GM12864 (cell line): ENCODE data around the gene CCDC92.

ENCODE experiments used
- DNase-seq: peaks from one replicate; pipeline ENCODE4 v3.0.0-alpha.2; 2011; ENCODE audit warnings: low read depth
- H3K4me3 ChIP-seq: 2 replicates; pipeline ENCODE4 v1.5.1; 2011; ENCODE audit warnings: mild to moderate bottlenecking, low read depth, low read length, control low read depth
- TF ChIP-seq, protein P1 (sequence below): IDR thresholded peaks from 2 replicates; pipeline ENCODE4 v1.5.1; 2011; ENCODE audit warnings: low read depth, mild to moderate bottlenecking, moderate library complexity, low read length, control low read depth, inconsistent platforms; ENCODE audit errors: missing control alignments

CCDC92 gene

DNA sequence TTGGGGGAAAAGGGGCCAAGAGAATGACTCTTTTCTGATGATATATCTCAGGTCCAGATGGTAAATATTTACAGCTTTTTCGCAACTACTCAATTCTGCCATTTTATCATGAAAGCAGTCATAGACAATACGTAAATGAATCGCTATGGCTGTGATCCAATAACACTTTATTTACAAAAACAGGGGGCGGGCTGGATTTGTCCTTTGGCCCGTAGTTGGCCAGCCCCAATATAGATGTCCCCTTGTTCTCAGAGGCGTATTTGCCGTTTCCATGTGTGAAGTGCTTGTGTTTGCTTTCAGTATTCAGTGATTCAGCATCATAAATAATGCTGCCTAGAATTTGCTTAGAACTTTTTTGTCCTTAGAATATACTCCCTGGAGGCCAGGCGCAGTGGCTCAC, 77.2 kb downstream of the CCDC92 start:
- TF ChIP-seq, protein P1, sequence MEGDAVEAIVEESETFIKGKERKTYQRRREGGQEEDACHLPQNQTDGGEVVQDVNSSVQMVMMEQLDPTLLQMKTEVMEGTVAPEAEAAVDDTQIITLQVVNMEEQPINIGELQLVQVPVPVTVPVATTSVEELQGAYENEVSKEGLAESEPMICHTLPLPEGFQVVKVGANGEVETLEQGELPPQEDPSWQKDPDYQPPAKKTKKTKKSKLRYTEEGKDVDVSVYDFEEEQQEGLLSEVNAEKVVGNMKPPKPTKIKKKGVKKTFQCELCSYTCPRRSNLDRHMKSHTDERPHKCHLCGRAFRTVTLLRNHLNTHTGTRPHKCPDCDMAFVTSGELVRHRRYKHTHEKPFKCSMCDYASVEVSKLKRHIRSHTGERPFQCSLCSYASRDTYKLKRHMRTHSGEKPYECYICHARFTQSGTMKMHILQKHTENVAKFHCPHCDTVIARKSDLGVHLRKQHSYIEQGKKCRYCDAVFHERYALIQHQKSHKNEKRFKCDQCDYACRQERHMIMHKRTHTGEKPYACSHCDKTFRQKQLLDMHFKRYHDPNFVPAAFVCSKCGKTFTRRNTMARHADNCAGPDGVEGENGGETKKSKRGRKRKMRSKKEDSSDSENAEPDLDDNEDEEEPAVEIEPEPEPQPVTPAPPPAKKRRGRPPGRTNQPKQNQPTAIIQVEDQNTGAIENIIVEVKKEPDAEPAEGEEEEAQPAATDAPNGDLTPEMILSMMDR: no peak
- no peak overlapping the region for H3K4me3 ChIP-seq
- no peak for DNase-seq

DNA sequence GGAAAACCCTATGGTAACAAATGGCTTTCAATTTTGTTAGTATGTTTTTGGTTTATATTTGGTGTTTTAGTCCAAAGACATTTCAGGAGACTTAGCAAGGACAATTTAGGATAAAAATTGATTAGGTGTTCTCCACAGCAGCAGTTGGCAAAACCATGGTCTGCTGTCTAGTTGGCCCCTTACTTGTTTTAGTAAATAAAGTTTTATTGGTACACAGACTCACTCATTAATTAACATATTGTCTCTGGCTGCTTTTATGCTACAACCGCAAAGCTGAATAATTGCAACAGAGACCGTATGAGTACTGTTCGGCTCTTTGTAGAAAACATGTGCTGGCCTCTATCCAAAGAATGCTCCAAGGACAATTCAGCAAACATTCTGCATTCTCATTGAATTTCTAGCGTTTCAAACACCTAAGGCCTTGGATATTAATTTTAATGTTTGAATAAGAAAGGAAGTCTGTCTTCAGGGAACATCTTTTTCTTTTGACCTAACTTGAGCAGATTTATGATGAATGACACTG, 77.7 kb downstream of the CCDC92 start:
- TF ChIP-seq, protein P1: no peak
- DNase-seq: no peak
- H3K4me3 ChIP-seq: no peak overlapping the region

DNA sequence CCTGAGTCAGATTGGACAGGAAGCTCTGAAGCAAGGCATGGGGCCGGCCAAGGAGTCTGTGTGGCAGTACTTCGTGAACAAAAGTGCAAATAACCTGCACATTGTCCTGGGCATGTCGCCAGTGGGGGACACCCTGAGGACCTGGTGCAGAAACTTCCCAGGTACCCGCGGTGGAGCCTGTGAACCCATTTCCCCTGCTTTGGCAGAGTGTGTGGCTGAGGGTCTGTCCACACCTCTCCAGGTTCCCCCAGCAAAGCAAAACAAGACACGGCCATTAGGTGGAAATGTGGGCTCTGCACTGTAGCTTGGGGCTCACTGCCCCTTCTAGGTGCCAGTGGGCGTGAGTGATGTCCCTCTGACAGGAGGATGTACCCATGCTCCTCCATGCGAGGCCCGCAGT, 79.4 kb downstream of the CCDC92 start:
- H3K4me3 ChIP-seq: no peak overlapping the region
- TF ChIP-seq, protein P1: no peak
- DNase-seq: no peak

DNA sequence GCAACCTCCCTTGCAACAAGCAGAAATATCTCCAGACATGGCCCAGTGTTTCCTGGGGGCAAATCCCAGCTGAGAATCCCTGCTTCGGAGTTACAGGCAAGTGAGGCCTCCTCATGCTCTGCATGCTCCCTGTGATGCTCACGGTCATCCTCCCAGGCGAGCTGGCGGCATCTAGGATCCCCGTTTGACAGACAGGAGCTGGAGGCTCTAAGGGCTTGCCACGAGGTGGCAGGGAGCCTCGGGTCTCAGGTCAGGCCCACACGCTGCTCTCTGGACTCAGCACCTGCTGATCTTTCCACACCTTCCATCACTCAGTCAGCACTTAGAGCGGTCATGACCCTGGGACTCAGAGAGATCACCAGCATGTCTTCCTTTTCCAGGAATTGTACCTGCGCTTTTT, 79.8 kb downstream of the CCDC92 start:
- H3K4me3 ChIP-seq: no peak overlapping the region
- TF ChIP-seq, protein P1: no peak
- DNase-seq: no peak

DNA sequence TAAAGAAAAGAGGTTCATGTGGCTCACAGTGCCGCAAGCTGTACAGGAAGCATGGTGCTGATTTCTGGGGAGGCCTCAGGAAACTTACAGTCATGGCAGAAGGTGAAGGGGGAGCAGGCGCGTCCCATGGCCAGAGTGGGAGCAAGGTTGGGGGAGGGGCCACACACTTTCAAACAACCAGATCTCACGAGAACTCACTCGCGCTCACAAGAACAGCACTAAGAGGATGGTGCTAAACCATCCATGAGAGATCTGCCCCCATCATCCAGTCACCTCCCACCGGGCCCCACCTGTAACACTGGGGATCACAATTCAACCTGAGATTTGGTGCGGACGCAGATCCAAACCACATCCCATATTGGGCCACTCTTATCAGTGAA, 80.5 kb downstream of the CCDC92 start:
- H3K4me3 ChIP-seq: no peak overlapping the region
- TF ChIP-seq, protein P1: no peak
- DNase-seq: no peak

DNA sequence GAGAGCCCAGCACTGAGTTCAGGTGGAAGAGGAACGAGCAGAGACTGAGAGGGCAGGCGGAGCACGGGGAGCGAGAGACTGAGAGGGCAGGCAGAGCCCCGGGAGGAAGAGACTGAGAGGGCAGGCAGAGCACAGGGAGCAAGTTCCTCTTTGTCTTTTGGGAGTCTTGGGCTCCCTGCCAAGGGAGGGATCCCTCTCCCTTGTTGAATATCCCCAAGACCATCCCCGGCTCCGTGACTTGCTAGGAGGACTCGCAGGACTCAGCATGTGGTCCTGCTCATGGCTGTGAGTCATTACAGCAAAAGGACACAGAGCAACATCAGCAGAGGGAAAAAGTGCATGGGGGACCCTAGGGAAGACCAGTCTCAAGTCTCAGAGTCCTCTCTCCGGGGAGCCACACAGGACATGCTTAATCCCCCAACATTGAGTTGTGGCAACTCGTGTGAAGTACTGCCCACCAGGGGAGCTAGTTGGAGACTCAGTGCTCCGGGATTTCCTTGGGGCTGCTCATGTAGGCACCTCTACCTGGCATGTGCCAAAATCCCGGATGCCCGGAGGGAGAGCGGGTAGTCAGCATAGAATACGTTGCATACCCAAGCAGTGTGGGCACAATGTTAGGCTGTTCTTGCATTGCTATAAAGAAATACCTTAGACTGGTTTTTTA, 81.0 kb downstream of the CCDC92 start:
- no peak for DNase-seq
- TF ChIP-seq, protein P1: no peak
- no peak overlapping the region for H3K4me3 ChIP-seq

DNA sequence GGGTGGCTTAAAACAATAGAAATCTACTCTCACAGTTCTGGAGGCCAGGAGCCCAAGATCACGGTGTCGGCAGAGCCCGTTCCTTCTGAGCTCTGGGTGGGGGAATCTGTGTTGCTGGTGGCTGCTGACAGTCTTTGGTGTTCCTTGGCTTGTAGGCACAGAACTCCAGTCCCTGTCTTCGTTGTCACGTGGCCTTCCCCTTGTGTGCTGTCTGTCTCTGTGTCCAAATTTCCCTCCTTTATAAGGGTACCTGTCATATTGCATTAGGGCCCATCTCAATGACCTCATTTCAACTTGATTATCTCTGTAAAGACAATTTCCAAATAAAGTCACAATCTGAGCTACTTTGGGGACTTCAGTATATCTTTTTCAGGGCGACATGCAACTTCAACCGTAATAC, 81.6 kb downstream of the CCDC92 start:
- no peak overlapping the region for H3K4me3 ChIP-seq
- DNase-seq: no peak
- TF ChIP-seq, protein P1: no peak
